Measurements from ENCODE around the gene LRSAM1.
A peak's percentile ranks its signal among the peaks of the same experiment; 100 is the strongest.

The LRSAM1 gene

DNA sequence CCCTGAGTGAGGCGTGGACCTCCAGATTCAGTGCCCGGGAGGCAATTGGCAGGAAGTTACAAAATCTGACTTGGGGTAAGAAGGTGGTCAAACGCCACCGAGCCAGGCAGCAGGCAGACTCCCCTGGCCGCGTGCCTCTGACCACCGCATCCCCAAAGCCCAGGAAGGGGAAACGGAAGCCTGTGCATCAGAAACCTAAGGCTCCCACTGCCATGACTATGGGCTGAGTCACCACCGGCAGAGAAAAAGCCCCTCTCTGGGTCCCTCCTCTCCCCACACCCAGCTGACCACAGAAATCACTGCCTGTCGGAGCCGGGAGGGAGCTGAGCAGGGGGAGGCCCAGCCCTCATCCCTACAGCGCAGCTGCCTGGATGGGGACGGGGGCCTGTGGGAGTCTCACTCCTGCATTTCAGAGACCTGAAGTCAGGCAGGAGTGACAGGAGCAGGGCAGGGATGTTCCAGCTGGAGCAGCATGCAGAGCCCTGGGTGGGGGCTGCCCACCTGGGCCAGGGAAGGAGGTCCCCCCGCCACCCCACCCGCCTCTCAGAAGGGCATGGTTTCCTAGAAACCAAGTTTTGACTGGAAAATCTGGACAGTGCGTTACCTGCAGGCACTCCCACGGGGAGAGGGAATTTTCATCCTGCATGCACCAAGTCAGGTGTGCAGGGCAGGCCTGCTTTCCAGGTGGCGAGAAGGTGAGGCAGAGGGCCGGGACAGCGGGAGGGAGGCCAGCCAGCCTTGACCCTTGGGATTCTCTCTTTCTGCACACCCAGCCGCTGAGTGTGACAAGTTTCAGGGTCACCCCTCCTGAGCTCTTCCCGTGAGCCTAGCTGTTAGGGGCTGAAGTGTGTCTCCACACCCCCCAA is 68.2 kb downstream of the LRSAM1 start:
- peak; percentile 17 to 83 for DNase-seq

DNA sequence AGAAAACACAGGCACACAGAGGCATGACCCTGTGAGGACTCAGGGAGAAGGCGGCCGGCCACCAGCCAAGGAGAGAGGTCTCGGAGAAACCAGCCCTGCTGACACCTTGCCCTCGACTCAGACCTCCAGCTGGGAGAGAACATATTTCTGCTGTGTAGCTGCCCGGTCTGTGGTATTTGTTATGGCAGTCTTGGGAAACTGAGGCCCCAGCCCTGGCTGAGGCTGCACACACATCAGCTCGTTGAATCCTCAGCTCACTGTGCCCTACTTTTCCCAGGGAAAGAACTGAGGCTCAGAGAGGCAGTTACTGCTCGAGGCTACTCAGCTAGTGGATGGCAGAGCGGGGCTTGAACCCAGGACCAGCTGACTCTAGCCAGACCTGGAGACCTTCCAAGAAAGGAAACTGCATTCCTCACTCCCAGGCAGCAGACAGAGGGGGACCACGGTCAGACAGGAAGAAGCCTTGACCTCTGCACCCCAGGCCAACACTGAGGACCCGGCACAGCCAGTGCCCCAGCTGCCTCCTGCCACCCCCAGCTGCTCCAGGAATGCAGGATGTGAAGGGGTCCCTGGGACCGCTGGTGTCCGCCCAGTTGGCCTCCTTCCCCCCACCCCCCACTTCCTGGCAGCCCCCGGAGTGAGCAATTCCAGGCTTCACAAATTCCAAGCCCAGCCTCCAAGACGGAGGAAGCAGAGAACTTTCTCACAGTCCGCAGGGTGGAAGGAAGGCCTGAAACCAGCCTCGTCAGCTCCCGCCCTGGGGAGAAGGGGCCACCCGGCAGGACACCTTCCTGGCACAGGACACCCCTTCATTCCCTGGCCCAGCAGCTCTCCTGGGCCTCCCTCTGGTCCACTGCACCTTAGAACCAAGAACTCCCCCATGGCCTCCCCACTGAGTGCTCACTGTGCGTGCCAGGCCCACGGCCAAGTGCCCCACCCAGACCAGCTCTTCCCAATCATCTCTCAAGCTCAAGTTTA is 69.9 kb downstream of the LRSAM1 start:
- no peak for DNase-seq

DNA sequence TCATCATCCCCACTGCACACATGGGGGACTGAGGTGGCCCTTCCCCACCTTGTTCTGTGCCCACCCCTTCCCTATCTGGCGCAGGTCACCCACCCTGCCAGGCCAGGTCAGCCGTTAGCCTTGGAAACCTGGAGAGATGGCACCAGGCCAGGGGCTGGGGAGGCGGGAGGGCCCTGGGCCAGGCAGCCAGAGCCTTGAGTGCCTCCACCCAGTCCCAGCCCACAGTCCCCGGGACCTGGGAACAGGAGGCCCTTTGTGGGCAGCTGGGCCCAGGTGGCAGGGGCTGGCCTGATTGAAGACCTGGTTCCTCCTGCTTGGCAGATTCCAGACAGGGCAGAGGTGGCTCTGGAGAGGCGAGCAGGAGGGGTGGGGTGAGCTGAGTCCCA is 70.6 kb downstream of the LRSAM1 start:
- DNase-seq: no peak

DNA sequence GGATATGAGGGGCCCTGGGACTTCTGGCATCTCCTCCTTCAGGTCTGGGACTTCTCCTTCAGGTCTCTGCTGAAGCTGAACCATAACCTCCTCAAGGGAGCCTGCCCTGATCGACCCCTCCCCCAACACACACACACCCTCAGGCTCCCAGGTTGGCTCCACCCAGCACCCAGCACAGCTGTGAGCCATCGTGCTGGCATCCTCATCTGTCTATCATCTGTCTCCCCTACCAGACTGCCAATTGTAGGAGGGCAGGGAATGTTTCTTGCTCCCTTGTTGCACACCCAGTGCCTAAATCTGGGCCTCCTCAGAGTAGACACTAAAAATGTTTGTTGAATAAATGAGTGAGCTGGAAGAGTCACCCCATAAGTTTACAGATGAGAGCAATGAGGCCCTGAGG is 71.4 kb downstream of the LRSAM1 start:
- no peak for DNase-seq

DNA sequence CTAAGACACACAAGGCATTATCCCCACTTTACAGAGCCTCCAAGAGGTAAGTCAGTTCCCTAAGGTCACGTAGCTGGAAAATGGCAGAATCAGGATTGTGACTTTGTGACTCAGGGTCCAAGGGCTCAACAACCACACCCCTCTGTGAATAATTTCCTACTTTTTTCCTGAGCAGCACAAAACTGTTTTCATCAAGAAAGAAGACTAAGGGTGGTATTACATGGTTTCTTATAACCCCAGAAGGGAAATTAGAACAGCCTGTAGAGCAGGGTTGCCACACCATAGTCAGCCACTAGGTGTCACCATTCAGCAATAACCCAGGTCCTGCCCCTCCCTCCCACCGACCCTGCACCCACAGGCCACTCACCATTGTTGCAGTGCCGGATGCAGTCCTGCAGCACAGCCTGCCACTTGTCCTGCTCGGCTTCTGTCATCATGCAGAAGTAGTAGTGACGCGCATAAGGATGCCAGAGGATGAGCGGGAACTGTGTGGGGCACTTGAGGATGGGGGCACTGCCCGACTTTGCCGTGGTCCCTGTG is 72.1 kb downstream of the LRSAM1 start:
- DNase-seq: peak; percentile 21

DNA sequence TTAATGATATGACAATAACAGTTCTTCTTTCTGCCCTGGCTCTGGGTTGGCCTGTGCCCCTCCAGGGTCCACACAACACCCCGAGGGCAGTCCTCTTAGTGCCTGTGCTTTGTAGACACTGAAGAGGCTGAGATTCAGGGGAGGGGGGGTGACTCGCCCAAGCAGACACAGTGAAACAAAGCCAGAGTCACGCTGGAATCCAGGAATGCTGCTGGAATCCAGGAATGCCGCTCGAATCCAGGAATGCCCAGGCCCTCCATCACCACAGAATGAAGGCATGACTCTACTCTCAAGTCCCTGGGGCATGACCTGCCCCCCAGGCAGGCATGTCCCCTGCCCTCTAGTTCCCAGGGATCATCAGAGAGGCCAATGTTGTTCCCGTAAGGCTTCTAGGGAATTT is 73.1 kb downstream of the LRSAM1 start:
- DNase-seq: no peak

DNA sequence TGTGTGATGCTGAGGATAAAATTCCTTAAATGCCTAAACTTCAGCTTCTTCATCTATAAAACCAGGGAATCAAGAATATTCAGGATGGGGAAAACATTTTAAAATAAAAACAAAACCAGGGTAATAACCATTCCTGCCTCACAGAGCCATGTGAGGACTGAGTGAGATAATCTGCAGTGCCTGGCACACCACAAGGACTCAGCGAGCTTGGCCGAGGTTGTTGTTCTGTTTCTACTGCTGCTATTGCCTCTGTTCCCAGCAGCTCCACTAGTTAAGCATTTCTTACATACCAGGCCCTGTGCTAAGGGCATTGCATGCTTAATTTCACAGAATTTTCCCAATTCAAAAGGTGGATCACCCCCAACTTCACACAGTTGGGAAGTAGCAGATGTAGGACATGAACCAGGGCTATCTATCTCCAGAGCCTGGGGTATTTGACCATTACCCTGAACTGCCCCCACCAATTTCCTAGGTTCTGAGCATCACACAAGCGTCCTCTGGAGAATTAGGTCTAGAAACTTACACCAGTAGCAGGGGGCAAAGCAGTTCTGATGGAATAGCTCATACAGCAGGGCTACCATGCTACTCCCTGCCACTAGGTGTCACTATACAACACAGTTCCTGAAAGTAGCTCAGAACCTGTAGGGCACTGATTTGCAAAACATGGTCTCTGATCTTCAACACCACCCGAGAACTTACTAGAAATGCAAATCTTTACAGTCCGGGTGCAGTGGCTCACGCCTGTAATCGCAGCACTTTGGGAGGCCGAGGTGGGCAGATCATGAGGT is 74.3 kb downstream of the LRSAM1 start:
- DNase-seq: peak; percentile 31 to 51

DNA sequence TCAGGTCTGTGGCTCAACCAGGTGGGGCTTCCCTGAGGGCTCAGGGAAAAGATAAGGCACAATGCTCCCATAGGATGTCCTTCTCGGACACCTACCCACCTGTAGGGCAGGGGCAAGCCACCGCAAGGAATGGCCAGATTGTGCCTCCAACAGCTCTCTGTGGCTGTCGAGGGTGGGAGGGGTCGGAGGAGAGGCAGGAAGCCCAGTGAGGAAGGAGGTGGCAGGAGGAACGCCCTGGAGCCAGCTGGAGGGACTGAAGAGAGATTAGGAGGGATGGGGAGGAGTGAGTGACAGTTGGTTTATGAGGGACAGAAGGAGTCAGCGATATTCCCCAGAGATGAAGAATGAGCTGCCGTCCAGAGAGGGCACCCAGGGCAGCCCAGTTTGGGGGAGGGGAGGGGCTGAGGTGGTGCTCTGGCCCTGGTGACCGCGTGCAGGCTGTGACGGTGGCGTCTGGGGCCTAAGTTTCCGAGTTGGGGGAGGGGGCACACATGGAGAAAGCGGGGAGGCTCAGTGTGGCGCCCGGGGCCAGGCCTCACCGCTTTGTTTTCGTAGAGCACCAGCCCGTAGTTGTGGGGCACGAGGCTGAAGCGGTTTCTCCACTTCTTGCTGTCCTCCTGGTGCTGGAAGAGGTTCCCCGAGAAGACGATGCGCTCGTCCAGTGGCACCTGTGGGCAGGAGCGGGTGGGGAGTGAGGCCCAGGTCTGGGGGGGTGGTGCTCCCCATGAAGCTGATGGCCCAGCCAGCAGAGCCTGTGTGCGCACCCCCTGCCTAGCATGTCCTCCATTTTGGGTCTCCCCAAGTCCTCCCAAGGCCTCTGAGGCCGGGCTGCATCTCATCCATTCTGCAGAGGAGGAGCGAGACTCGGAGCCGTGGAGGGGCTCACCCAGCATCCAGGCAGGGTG is 75.6 kb downstream of the LRSAM1 start:
- DNase-seq: no peak

DNA sequence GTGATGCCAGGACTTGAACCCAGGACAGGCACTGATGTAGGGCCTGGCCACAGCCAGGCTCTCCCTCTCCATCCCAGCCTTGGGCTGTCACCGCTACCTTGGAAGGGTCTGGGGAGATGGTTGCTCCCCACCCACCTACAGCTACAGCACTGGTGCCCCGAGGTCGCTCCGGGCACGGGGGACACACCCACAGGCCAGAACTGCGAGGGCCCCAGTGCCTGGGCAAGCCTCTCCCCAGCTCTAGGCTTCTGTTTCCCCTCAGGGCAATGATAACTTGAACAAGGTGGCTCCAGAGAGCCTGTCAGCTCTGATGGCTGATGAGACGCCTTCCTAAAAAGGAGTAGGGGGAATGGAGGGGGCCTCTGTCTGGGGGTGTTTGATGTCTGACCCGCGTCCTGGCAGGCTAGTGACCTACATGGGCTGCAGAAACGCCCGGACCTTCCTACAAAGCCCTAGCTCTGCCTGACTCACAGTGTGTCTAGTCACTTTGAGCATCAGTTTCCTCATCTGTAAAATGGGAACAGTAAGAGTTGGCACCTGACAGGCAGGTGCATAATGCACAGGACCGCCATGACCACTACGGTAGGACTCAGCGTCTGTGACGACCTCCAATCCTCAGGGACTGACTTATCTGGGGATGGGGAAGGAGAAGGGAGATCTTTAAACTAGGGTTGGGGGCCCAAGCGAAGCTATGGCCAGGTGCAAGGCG is 76.4 kb downstream of the LRSAM1 start:
- DNase-seq: no peak

DNA sequence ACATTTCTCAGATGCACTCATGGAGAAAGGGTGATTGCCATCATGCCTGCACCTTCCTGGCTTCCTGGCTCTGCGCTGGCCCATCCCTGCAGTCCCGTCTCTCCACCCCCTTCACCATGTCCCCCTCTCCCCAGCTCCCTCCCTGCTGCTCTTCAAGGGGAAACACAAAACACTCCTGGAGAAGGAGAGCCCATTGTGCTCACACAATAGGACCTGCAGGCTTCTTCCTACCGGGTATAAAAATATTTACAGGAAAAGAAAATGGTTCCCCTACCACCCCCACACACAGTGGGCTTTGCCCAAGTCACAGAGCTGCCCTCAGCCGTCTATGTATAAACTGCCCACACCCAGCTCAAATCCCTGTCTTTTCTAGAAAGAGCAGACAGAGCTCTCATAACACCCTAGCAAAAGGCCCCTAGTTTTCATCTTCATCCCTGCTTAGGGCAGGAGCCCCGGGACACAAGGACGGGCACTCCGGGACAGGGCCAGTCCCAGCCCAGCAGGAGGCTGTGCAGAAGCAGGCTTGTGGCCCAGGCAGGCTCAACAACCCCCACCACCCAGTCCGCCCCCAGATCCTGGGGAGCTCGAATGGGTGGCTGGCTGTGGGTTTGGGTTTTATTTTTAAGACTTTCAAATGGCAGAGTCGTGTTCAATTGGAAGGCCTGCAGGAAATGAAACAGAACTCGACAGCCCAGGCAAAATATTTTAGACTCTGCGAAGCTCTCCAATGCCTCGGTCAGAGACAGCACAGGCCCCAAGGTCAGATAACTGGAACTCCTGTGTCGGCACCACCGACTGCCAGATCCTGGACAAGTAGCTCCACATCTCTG is 77.3 kb downstream of the LRSAM1 start:
- no peak for DNase-seq

DNA sequence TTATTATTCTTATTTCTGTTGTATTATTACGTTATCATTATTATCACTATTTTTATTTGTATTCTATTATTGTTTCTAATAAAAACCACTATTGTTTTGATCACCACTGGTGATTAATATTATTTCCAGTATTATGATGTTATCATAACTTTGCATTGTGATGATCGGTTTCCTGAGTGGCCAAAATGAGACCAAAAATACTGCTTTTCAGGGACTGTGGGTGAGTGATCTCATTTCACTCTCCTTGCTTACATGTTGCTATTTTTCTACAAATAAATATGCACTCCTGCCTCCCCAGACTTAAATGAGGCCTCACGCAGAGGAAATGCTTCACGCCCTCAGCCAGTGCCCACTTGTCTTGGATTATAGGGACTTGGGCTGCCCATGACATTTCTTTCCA is 78.4 kb downstream of the LRSAM1 start:
- no peak for DNase-seq

DNA sequence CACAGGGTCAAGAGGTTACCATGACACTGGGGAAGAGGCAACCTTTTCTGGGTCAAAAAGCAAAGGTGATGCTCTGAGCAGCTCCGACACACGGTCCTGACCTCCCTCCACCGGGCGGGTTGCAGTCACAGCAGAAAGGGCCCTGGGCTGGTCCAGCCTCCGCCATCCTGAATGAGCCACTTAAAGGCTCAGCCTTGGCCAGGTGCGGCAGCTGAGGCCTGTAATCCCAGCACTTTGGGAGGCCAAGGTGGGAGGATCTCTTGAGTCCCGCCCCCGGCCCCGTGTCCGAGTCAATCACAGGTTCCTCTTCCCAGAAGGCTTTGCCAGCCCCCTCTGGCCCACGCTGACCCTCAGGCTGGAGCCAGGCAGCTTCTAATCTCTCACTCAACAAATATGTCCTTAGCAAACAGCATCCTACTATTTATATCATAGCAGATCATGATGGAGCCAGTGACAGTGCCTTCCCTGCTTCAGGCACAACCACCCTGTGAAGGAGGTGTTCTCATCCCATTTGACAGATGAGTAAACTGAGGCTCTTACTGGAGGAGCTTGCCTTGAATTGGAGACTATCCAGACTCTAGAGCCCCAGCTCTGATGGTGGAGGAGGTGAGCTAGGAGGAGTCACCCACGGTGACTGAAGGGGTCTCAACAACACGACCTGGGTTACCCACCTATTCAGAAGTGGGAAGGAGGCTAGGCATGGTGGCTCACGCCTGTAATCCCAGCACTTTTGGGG is 79.1 kb downstream of the LRSAM1 start:
- no peak for DNase-seq

DNA sequence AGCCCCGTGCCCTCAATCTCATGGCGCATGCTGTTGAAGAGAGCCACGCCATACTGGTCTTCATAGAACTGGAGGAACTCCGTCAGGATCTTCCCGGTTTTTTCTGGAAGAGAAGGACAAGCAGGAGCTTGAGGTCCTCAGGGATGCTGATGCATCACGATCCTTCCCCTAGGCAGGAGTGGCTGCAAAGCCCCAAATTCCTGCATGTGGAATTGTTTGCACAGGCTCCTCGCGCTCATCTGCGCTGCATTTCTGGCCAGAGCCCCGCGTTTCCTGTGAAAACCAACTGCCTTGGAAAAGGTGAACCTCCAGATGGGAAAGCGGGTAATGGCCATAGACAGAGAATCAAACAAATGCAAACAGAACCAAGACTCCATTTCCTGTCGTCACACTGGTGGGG is 80.4 kb downstream of the LRSAM1 start:
- no peak for DNase-seq

DNA sequence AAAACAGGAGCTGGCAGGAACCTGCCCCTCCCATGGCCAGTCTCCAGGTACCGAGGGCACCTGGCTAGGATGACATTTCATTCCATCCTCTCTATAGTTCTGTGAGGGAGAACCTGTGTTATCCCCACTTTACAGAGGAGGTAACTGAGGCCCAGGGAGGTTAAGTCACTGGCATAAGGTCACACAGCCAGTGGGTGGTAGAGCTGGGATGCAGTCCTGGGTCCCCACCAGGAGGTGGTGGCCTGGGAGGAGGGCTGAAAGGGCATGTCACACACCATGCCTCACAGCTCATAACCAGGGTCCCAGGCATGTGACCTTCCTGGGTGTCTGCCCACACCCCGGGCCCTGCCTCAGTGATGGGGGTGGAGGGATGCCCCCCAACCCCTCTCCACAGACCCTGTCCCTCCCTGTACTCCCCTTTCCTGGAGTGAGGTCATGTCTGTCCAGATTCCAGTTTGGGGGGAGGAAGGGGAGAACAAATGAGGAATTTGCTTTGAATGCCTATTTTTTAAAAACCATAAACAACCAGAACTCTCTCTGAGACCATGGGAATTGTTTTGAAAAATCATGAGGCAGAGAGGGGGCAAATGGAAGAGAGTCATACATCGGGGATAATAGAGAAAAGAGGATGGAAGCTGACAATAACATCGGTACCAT is 83.1 kb downstream of the LRSAM1 start:
- no peak for DNase-seq

DNA sequence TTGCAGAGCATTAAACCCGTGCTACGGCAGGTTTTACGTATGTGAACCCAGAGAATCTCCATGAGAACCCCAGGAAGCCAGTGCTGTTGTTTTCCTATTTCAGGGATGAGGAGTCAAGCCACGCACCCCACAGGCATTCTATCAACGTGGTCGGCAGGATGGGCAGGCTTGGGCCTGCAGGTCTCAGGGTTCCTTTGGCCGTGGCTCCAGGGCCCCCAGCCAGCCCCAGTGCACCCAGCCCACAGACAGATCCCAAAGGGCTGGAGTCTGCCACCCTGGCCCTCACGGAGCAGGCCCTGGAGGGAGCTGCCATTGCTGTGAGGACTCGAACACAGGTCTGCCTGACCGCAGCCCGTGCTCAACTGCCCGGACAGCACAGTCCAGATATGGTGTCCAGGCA is 83.6 kb downstream of the LRSAM1 start:
- no peak for DNase-seq

DNA sequence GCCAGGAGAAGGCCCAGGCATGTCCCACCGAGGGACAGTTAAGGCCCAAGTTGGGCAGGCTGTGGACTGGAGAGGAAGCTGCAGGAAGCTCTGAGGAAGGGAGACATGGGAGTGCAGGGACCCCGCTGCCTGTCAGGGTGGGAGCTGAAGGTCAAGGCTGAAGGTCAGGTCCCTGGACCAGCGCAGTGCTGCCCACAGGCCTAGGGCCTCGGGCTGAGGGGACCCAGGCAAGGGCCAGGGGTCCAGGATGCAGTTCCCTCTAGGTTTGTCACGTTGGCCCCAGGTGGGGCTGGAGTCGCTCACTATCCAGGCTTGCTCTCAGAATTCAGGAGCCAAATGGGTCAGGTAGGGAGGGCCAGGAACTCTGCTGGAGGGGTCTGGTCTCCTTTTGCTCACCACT is 84.1 kb downstream of the LRSAM1 start:
- DNase-seq: no peak

DNA sequence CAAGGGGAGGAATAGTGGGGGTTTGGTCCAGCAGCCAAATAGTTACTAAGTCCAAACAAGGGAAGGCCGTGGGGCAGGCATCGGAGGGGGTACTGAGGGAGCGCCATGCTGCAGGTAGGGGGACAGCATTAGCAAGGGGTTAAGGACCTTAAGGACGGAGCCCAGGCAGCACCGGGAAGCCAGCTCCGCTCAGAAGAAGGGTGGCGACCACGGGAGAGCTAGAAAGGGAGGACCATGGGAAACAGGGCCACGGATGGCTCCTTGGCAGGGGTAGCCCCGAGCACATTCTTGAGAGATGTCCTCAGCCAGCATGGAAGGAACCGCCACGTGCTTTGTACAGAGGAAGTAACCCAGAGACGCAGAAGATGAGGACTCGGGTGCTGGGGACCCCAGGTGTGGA is 84.5 kb downstream of the LRSAM1 start:
- no peak for DNase-seq

DNA sequence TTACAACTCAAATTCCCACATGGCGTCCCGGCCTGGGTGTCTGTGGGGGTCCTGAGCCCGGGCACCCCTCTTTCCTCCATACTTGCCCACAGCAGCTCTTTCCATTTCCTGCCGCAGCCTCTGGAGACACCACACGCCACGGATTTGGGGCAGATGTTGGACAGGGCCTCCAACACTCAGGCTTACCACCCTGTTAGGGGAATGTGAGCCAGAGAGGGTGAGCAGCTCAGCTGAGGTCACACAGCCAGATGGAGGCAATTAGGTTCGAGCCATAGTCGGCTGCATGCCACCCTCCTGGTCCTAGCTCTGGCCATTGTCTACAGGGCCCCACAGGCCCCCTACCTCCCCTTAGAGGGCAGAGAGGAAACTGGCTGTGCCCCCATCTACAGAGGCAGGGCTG is 85.2 kb downstream of the LRSAM1 start:
- no peak for DNase-seq

DNA sequence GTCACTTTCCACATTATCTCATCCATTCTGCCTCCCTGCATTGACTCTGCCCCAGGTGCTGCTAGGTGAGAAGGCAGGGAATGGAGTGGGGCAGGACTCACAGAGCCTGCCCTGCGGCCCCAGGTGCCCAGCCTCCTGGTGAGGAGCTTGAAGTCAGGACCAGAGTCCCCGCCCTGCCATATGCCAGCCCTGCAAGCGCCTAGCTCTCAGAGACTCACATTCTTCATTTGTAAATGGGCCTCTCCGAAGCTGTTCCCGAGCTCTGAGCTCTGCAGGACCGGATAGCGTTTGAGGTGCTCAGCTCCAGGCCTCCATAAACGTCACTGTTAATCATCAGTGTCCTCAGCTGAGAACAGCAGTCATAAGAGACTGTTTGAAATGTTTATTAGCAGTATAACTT is 85.7 kb downstream of the LRSAM1 start:
- DNase-seq: no peak
